H1 (cell line): ENCODE results near the gene POU2F2. TPM values are rescaled to one million over a fixed set of nuclear protein-coding genes. Genes with fewer than 3 reads are reported as not detected.

Experiments used
- CTCF ChIA-PET: fragments of 300-600 bp; sonication (Branson Sonifier 250); formaldehyde crosslinking; loops from one replicate; lab custom pipeline; 2021; ENCODE audit not compliant: partially characterized antibody; lab: Charles Lee
- POLR2A ChIA-PET: fragments of 300-600 bp; sonication (Branson Sonifier 250); formaldehyde crosslinking; loops from one replicate; lab custom pipeline; 2021; ENCODE audit warnings: inconsistent platforms; ENCODE audit not compliant: partially characterized antibody; lab: Charles Lee
- DNase-seq, 2 experiments: peaks; one replicate each; pipeline versions ENCODE4 v3.0.0 to v3.0.0-alpha.2; 2010 to 2022; ENCODE audit warnings: low spot score in 2 of 2, low read depth in 1 of 2, mixed read lengths in 1 of 2
- FAIRE-seq: peaks from 2 replicates; lab custom pipeline; 2011; peaks lifted over from hg19 to GRCh38; lab: Jason Lieb, UNC
- H2AFZ ChIP-seq: 2 replicates; pipeline ENCODE4 v1.8.1; 2012; ENCODE audit warnings: low read length, inconsistent platforms
- H2AK5ac ChIP-seq: 2 replicates; pipeline ENCODE4 v1.6.1; 2013; ENCODE audit warnings: low read depth, low read length
- H2BK120ac ChIP-seq: replicated peaks from 2 replicates; pipeline ENCODE3; 2013; ENCODE audit warnings: low read depth, low read length, inconsistent platforms
- H2BK12ac ChIP-seq: 2 replicates; pipeline ENCODE4 v1.6.1; 2013; ENCODE audit warnings: low read depth, low read length
- H2BK15ac ChIP-seq: 2 replicates; pipeline ENCODE4 v1.6.1; 2013; ENCODE audit warnings: low read length
- H2BK20ac ChIP-seq: 2 replicates; pipeline ENCODE4 v1.6.1; 2013; ENCODE audit warnings: low read length
- H2BK5ac ChIP-seq: 2 replicates; pipeline ENCODE4 v1.6.1; 2013; ENCODE audit warnings: low read depth, low read length
- H3K14ac ChIP-seq: 2 replicates; pipeline ENCODE4 v1.6.1; 2013; ENCODE audit warnings: inconsistent platforms; ENCODE audit not compliant: insufficient read length
- H3K18ac ChIP-seq: 2 replicates; pipeline ENCODE4 v1.6.1; 2013; ENCODE audit warnings: low read length; ENCODE audit errors: extremely low read depth
- H3K23ac ChIP-seq: 2 replicates; pipeline ENCODE4 v1.6.1; 2013; ENCODE audit warnings: inconsistent platforms; ENCODE audit not compliant: insufficient read length
- H3K23me2 ChIP-seq: 2 replicates; pipeline ENCODE4 v1.6.1; 2013; ENCODE audit warnings: low read depth, low read length
- H3K27ac ChIP-seq: 2 replicates; pipeline ENCODE4 v1.6.1; 2011; ENCODE audit warnings: low read depth, low read length, inconsistent platforms
- H3K27me3 ChIP-seq, 4 experiments: replicated peaks in 1 of 4; 1 replicate in 1 of 4; 2 replicates in 3 of 4; pipeline versions ENCODE4 v1.6.1 to v1.8.1; 2011 to 2013; ENCODE audit warnings: low read length in 3 of 4, mild to moderate bottlenecking in 3 of 4, inconsistent platforms in 2 of 4, mixed read lengths in 2 of 4, moderate library complexity in 1 of 4; ENCODE audit not compliant: control insufficient read depth in 3 of 4, insufficient read depth in 3 of 4; ENCODE audit errors: extremely low read depth in 1 of 4
- H3K36me3 ChIP-seq, 4 experiments: 2 replicates each; pipeline versions ENCODE4 v1.6.1 to v1.8.1; 2011 to 2013; ENCODE audit warnings: mild to moderate bottlenecking in 4 of 4, low read length in 3 of 4, moderate library complexity in 2 of 4, control low read depth in 1 of 4, inconsistent platforms in 1 of 4; ENCODE audit not compliant: insufficient read depth in 4 of 4, control insufficient read depth in 2 of 4
- H3K4ac ChIP-seq: replicated peaks from 2 replicates; pipeline ENCODE3; 2013; ENCODE audit warnings: low read length, low read depth, mixed read lengths, inconsistent platforms; ENCODE audit not compliant: insufficient read length
- H3K4me1 ChIP-seq, 4 experiments: replicated peaks in 1 of 4; 1 replicate in 1 of 4; 2 replicates in 3 of 4; pipeline versions ENCODE4 v1.6.1 to v1.8.1; 2011 to 2013; ENCODE audit warnings: low read length in 3 of 4, inconsistent platforms in 2 of 4, mixed read lengths in 1 of 4; ENCODE audit not compliant: insufficient read depth in 4 of 4, control insufficient read depth in 3 of 4
- H3K4me2 ChIP-seq, 2 experiments: 2 replicates each; pipeline versions ENCODE4 v1.6.1 to v1.8.1; 2011 to 2013; ENCODE audit warnings: low read depth in 2 of 2, low read length in 2 of 2, control low read depth in 1 of 2, inconsistent platforms in 1 of 2, mild to moderate bottlenecking in 1 of 2; ENCODE audit not compliant: insufficient read depth in 1 of 2
- H3K4me3 ChIP-seq, 4 experiments: fragments of 200-600, 300-600 bp in 1 of 4; sonication (generic), shearing (Covaris generic), sonication (Bioruptor Twin) in 1 of 4; 2 replicates each; pipeline versions ENCODE4 v1.5.1 to v1.8.1; 2011 to 2016; ENCODE audit warnings: low read length in 4 of 4, low read depth in 3 of 4, control low read depth in 2 of 4, inconsistent platforms in 2 of 4, mild to moderate bottlenecking in 2 of 4, mixed read lengths in 1 of 4, moderate library complexity in 1 of 4; ENCODE audit not compliant: insufficient read depth in 2 of 4; ENCODE audit errors: extremely low read depth in 1 of 4
- H3K56ac ChIP-seq: replicated peaks from 2 replicates; pipeline ENCODE3; 2013; ENCODE audit warnings: low read depth, mild to moderate bottlenecking, mixed read lengths, low read length, inconsistent platforms; ENCODE audit not compliant: insufficient read length
- H3K79me1 ChIP-seq: 2 replicates; pipeline ENCODE4 v1.6.1; 2013; ENCODE audit warnings: low read depth, low read length, control low read depth
- H3K79me2 ChIP-seq, 2 experiments: 2 replicates each; pipeline versions ENCODE4 v1.6.1 to v1.8.1; 2012 to 2013; ENCODE audit warnings: low read length in 2 of 2, mild to moderate bottlenecking in 2 of 2, inconsistent platforms in 1 of 2; ENCODE audit not compliant: insufficient read depth in 2 of 2, control insufficient read depth in 1 of 2
- H3K9ac ChIP-seq, 4 experiments: replicated peaks in 1 of 4; 1 replicate in 1 of 4; 2 replicates in 3 of 4; pipeline versions ENCODE4 v1.6.1 to v1.8.1; 2011 to 2013; ENCODE audit warnings: low read depth in 3 of 4, low read length in 3 of 4, control low read depth in 2 of 4, mild to moderate bottlenecking in 2 of 4, moderate library complexity in 2 of 4, inconsistent platforms in 1 of 4; ENCODE audit errors: extremely low read depth in 1 of 4
- H3K9me3 ChIP-seq, 2 experiments: 2 replicates each; pipeline versions ENCODE4 v1.6.1 to v1.8.1; 2012 to 2013; ENCODE audit warnings: mild to moderate bottlenecking in 2 of 2, moderate library complexity in 2 of 2, control low read depth in 1 of 2, inconsistent platforms in 1 of 2, low read depth in 1 of 2, low read length in 1 of 2, mixed read lengths in 1 of 2; ENCODE audit not compliant: insufficient read depth in 2 of 2
- H4K20me1 ChIP-seq, 2 experiments: replicated peaks in 1 of 2; 2 replicates each; pipeline versions ENCODE3 to v1.8.1; 2011 to 2013; ENCODE audit warnings: inconsistent platforms in 2 of 2, low read length in 2 of 2, mild to moderate bottlenecking in 1 of 2; ENCODE audit not compliant: insufficient read depth in 2 of 2, control insufficient read depth in 1 of 2
- H4K5ac ChIP-seq: 2 replicates; pipeline ENCODE4 v1.6.1; 2013; ENCODE audit warnings: low read length, low read depth, mixed read lengths, inconsistent platforms; ENCODE audit not compliant: insufficient read length
- H4K8ac ChIP-seq: 2 replicates; pipeline ENCODE4 v1.8.0; 2013; ENCODE audit warnings: mild to moderate bottlenecking, moderate library complexity, low read length, inconsistent platforms; ENCODE audit not compliant: insufficient read depth; ENCODE audit errors: extremely low read depth
- H4K91ac ChIP-seq: replicated peaks from 2 replicates; pipeline ENCODE3; 2013; ENCODE audit warnings: low read length, mixed read lengths, inconsistent platforms; ENCODE audit not compliant: insufficient read length
- ATF2 ChIP-seq: IDR thresholded peaks from 2 replicates; pipeline ENCODE4 v1.6.1; 2012; ENCODE audit warnings: low read length, inconsistent platforms
- CHD1 ChIP-seq: IDR thresholded peaks from 2 replicates; pipeline ENCODE4 v1.6.1; 2012; ENCODE audit warnings: low read depth, low read length, improper control_type of control experiment
- CHD2 ChIP-seq: IDR thresholded peaks from 2 replicates; pipeline ENCODE4 v1.6.1; 2012; ENCODE audit warnings: low read length, improper control_type of control experiment
- EGR1 ChIP-seq: IDR thresholded peaks from 2 replicates; pipeline ENCODE4 v1.6.1; 2011; ENCODE audit warnings: low read depth, low read length, borderline replicate concordance
- FOSL1 ChIP-seq: IDR thresholded peaks from 2 replicates; pipeline ENCODE4 v1.6.1; 2011; ENCODE audit warnings: mild to moderate bottlenecking, low read depth, low read length, moderate library complexity; ENCODE audit not compliant: insufficient read depth
- NRF1 ChIP-seq: IDR thresholded peaks from 2 replicates; pipeline ENCODE4 v1.6.1; 2011; ENCODE audit warnings: mild to moderate bottlenecking, low read depth, low read length, improper control_type of control experiment
- POLR2AphosphoS5 ChIP-seq: IDR thresholded peaks from 2 replicates; pipeline ENCODE4 v1.6.1; 2011; ENCODE audit warnings: low read depth, low read length
- SP1 ChIP-seq: IDR thresholded peaks from 2 replicates; pipeline ENCODE4 v1.6.1; 2011; ENCODE audit warnings: low read depth, low read length
- SP2 ChIP-seq: IDR thresholded peaks from 2 replicates; pipeline ENCODE4 v1.6.1; 2012; ENCODE audit warnings: mild to moderate bottlenecking, low read length, inconsistent platforms
- SRF ChIP-seq: IDR thresholded peaks from 2 replicates; pipeline ENCODE4 v1.6.1; 2011; ENCODE audit warnings: mild to moderate bottlenecking, low read depth, low read length, moderate library complexity
- WGBS, 2 experiments: shearing (Covaris generic) in 1 of 2; methylation state at CpG; one replicate each; pipeline versions ENCODE4 v1.1.6 to v1.1.7; 2013 to 2015; ENCODE audit warnings: low lambda C conversion rate in 2 of 2, mixed read lengths in 2 of 2, inconsistent platforms in 1 of 2, low coverage in 1 of 2, missing lambda C conversion rate in 1 of 2; ENCODE audit not compliant: insufficient replicate concordance in 2 of 2, insufficient coverage in 1 of 2, insufficient read length in 1 of 2; ENCODE audit errors: extremely low coverage in 1 of 2, missing lambda C conversion rate in 1 of 2; 5-methylcytosine and 5-hydroxymethylcytosine counted together
- polyA plus RNA-seq, 7 experiments: library from polyadenylated mRNA; depleted of rRNA in 3 of 7; stranded (reverse) in 5 of 7; unstranded in 2 of 7; fragments of >200 nt in 5 of 7; fragments of 200-250 nt in 2 of 7; gene quantifications; 1 replicate in 5 of 7; 2 replicates in 1 of 7; 4 replicates in 1 of 7; pipeline versions ENCODE4 v1.2.1 to v1.2.3, GENCODE V29; 2011 to 2013; ENCODE audit warnings: missing spikeins in 2 of 7, mixed read lengths in 2 of 7
- total RNA-seq: library from RNA; stranded (reverse); fragmentation: NEBNext Ultra II Directional; extraction: Animal tissue kit (Norgen Biotek cat#: 25700); gene quantifications from 2 replicates; pipeline ENCODE4 v1.2.1, GENCODE V29; 2021

POU2F2 gene
- total and polyA plus RNA-seq, 2 of the 8 experiments (the other 6 are each of a cell fraction or from before 2014, with no cell fraction given), result 5.0 to 6.1 TPM

GRCh38 chr19:42129399-42130253 lies 2.6 kb downstream of the POU2F2 start:
- no peak overlapping the region for H2BK120ac ChIP-seq
- H3K18ac ChIP-seq, result no peak overlapping the region
- FAIRE-seq, result no peak
- no peak overlapping the region for H4K5ac ChIP-seq
- no peaks in the 10 kb centered on the region for H3K9me3 ChIP-seq
- H3K4ac ChIP-seq, result peak overlapping the region; percentile 42
- H3K23ac ChIP-seq, result no peak overlapping the region
- H4K8ac ChIP-seq, result no peak overlapping the region
- ChIA-PET CTCF (interaction anchor here (0.8 to 3.8 kb wide), 6 partner anchors 10 to 316 kb away, joined by 3 to 33 read pairs (median 4); no protein-coding TSS in a partner anchor), POLR2A (interaction anchor here (0.7 to 0.9 kb wide), 4 partner anchors 10 to 114 kb away, joined by 3 to 4 read pairs (median 3); no protein-coding TSS in a partner anchor)
- H3K23me2 ChIP-seq, result peaks cover 3% of the 10 kb centered on the region; the same call in 1 of the 2 replicates
- peaks cover 3 to 12% (median 10%) of the 10 kb centered on the region in 4 experiments; a peak in 6 of 7 replicates for H3K4me1 ChIP-seq
- H4K20me1 ChIP-seq, result peaks cover 0 to 2% of the 10 kb centered on the region in 2 experiments
- peak overlapping the region; percentile 96 for H2AK5ac ChIP-seq
- H3K56ac ChIP-seq, result no peak overlapping the region
- peak overlapping the region; percentile 61 for H2BK20ac ChIP-seq
- H3K79me2 ChIP-seq, result no peaks in the 10 kb centered on the region
- H3K36me3 ChIP-seq, result no peaks in the 10 kb centered on the region
- 81% methylated on average over 19 of the region's 20 CpGs; no CpG with 5 or more reads in 1 of the 2 experiments for WGBS, 2 experiments
- H3K27ac ChIP-seq, result no peak overlapping the region
- no peak overlapping the region for H2BK5ac ChIP-seq
- no peak for DNase-seq
- no peak overlapping the region for H3K14ac ChIP-seq
- H2AFZ ChIP-seq, result no peak overlapping the region
- H3K27me3 ChIP-seq, result peaks cover 0 to 17% (median 8%) of the 10 kb centered on the region in 4 experiments; a peak in 5 of 7 replicates
- H2BK15ac ChIP-seq, result peak overlapping the region; percentile 94
- peak overlapping the region; percentile 87; the same call in 1 of the 2 replicates for H2BK12ac ChIP-seq
- no peak overlapping the region; a peak in 1 of 7 replicates for H3K9ac ChIP-seq
- H3K4me3 ChIP-seq, result no peak overlapping the region
- no peak overlapping the region for H3K4me2 ChIP-seq
- H3K79me1 ChIP-seq, result no peaks in the 10 kb centered on the region
- peak overlapping the region; percentile 89 for H4K91ac ChIP-seq
- TF ChIP-seq SRF (no peak), CHD2 (no peak), POLR2AphosphoS5 (no peak), NRF1 (no peak), EGR1 (no peak), ATF2 (no peak), FOSL1 (no peak), CHD1 (no peak), SP2 (no peak), SP1 (no peak)
